MM.1S (cell line): ENCODE results near the gene TMTC1.

Source experiments
- DNase-seq: peaks from one replicate; pipeline ENCODE4 v3.0.0-alpha.2; 2015
- H2AFZ ChIP-seq: fragments of 300-600 bp; sonication (generic); 2 replicates; pipeline ENCODE4 v1.6.0; 2016; ENCODE audit warnings: antibody characterized with exemption, low read length
- H3F3A ChIP-seq: fragments of 300-600 bp; sonication (generic); 2 replicates; pipeline ENCODE4 v1.6.1; 2016; ENCODE audit warnings: mild to moderate bottlenecking, antibody characterized with exemption, low read length, moderate library complexity, mixed read lengths; ENCODE audit not compliant: insufficient read depth
- H3K27ac ChIP-seq: fragments of 300-600 bp; sonication (generic); 2 replicates; pipeline ENCODE4 v1.5.1; 2016; ENCODE audit warnings: mild to moderate bottlenecking, low read length
- H3K27me3 ChIP-seq: fragments of 300-600 bp; sonication (generic); replicated peaks from 2 replicates; pipeline ENCODE4 v1.6.0; 2016; ENCODE audit warnings: low read length; ENCODE audit not compliant: insufficient read depth
- H3K36me3 ChIP-seq: fragments of 300-600 bp; sonication (generic); replicated peaks from 2 replicates; pipeline ENCODE4 v1.6.1; 2016; ENCODE audit warnings: mild to moderate bottlenecking, low read length, mixed read lengths; ENCODE audit not compliant: insufficient read depth
- H3K4me1 ChIP-seq: fragments of 300-600 bp; sonication (generic); 2 replicates; pipeline ENCODE4 v1.6.1; 2016; ENCODE audit warnings: low read length, mixed read lengths
- H3K4me2 ChIP-seq: fragments of 300-600 bp; sonication (generic); 2 replicates; pipeline ENCODE4 v1.6.0; 2016; ENCODE audit warnings: low read depth, low read length
- H3K4me3 ChIP-seq: fragments of 300-600 bp; sonication (generic); 2 replicates; pipeline ENCODE4 v1.5.1; 2016; ENCODE audit warnings: low read length, mixed read lengths
- H3K79me2 ChIP-seq: fragments of 300-600 bp; sonication (generic); 2 replicates; pipeline ENCODE4 v1.6.1; 2016; ENCODE audit warnings: mixed run types, low read length, mixed read lengths
- H3K9ac ChIP-seq: fragments of 300-600 bp; sonication (generic); 2 replicates; pipeline ENCODE4 v1.6.1; 2016; ENCODE audit warnings: low read length, mixed read lengths
- H3K9me2 ChIP-seq: fragments of 300-600 bp; sonication (generic); replicated peaks from 2 replicates; pipeline ENCODE4 v1.6.1; 2016; ENCODE audit warnings: mild to moderate bottlenecking, low read length, mixed read lengths; ENCODE audit not compliant: insufficient read depth
- H3K9me3 ChIP-seq: fragments of 300-600 bp; sonication (generic); replicated peaks from 2 replicates; pipeline ENCODE4 v1.6.1; 2016; ENCODE audit warnings: mild to moderate bottlenecking, low read length, mixed read lengths; ENCODE audit not compliant: insufficient read depth
- H4K20me1 ChIP-seq: fragments of 300-600 bp; sonication (generic); 2 replicates; pipeline ENCODE4 v1.6.1; 2016; ENCODE audit warnings: mild to moderate bottlenecking, low read length, moderate library complexity, mixed read lengths; ENCODE audit not compliant: insufficient read depth
- EZH2 ChIP-seq: fragments of 300-600 bp; sonication (generic); optimal IDR thresholded peaks from 2 replicates; pipeline ENCODE3; 2017; ENCODE audit warnings: low read depth, mild to moderate bottlenecking, antibody characterized with exemption, low read length, mixed read lengths
- EZH2phosphoT487 ChIP-seq: fragments of 300-600 bp; sonication (generic); IDR thresholded peaks from 2 replicates; pipeline ENCODE4 v1.6.1; 2018; ENCODE audit warnings: antibody characterized with exemption, low read length
- TF ChIP-seq, protein P1 (sequence below): fragments of 300-600 bp; sonication (generic); IDR thresholded peaks from 2 replicates; pipeline ENCODE4 v1.5.1; 2016; ENCODE audit warnings: antibody characterized with exemption, low read length, mixed read lengths

Gene TMTC1

DNA sequence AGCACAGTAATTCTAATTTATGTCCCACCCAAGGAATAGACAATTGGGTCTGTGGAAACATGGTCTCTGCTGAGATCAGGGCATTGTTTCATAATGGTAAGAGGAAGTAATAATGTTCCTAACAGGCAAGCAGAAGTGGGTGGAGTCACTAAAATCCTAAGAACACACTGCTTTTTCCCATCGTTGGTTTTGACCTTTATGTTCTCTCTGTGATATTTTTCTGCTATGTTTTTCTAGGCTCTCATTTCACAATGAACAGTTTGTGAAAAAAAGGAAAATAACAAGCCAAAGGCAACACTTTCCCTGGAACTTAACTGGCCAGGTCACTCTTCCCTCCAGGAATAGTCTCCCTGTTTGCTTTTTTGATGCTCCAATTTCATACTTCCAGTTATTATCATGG, 205.7 kb downstream of the TMTC1 start:
- no peaks in the 10 kb centered on the region for H3K9me2 ChIP-seq
- H4K20me1 ChIP-seq, result no peaks in the 10 kb centered on the region
- H3K79me2 ChIP-seq, result no peaks in the 10 kb centered on the region
- TF ChIP-seq, protein P1, sequence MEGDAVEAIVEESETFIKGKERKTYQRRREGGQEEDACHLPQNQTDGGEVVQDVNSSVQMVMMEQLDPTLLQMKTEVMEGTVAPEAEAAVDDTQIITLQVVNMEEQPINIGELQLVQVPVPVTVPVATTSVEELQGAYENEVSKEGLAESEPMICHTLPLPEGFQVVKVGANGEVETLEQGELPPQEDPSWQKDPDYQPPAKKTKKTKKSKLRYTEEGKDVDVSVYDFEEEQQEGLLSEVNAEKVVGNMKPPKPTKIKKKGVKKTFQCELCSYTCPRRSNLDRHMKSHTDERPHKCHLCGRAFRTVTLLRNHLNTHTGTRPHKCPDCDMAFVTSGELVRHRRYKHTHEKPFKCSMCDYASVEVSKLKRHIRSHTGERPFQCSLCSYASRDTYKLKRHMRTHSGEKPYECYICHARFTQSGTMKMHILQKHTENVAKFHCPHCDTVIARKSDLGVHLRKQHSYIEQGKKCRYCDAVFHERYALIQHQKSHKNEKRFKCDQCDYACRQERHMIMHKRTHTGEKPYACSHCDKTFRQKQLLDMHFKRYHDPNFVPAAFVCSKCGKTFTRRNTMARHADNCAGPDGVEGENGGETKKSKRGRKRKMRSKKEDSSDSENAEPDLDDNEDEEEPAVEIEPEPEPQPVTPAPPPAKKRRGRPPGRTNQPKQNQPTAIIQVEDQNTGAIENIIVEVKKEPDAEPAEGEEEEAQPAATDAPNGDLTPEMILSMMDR, result no peak
- no peak for TF ChIP-seq EZH2phosphoT487
- H3K36me3 ChIP-seq, result no peaks in the 10 kb centered on the region
- H3K9me3 ChIP-seq, result no peaks in the 10 kb centered on the region
- no peaks in the 10 kb centered on the region for H3K27me3 ChIP-seq
- no peak overlapping the region for H3K27ac ChIP-seq
- no peak overlapping the region for H2AFZ ChIP-seq
- DNase-seq, result no peak
- H3K4me3 ChIP-seq, result no peak overlapping the region
- no peak overlapping the region for H3K9ac ChIP-seq
- no peaks in the 10 kb centered on the region for H3K4me1 ChIP-seq
- H3K4me2 ChIP-seq, result no peak overlapping the region
- no peaks in the 10 kb centered on the region for H3F3A ChIP-seq

DNA sequence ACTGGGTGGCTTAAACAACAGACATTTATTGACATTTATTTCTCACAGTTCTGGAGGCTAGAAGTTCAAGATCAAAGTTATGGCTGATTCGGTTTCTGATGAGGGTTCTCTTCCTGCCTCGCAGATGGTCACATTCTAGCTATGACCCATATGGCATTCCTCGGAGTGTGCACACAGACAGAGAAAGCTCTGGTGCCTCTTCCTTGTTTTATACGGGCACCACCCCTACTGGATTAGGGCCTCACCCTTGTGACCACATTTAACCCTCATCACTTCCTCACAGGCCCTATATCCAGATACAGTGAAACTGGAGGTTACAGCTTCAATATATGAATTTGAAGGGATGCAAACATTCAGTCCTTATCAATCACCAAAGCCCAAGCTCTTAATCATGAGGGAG, 209.2 kb downstream of the TMTC1 start:
- H3F3A ChIP-seq, result no peaks in the 10 kb centered on the region
- H3K27ac ChIP-seq, result no peak overlapping the region
- TF ChIP-seq EZH2 (no peak), EZH2phosphoT487 (no peak)
- TF ChIP-seq, protein P1, result no peak
- H3K4me3 ChIP-seq, result no peak overlapping the region
- no peaks in the 10 kb centered on the region for H3K79me2 ChIP-seq
- H4K20me1 ChIP-seq, result no peaks in the 10 kb centered on the region
- H3K9me3 ChIP-seq, result no peaks in the 10 kb centered on the region
- DNase-seq, result no peak
- H3K4me2 ChIP-seq, result no peak overlapping the region
- no peaks in the 10 kb centered on the region for H3K27me3 ChIP-seq
- H3K9ac ChIP-seq, result no peak overlapping the region
- H3K4me1 ChIP-seq, result no peaks in the 10 kb centered on the region
- H3K9me2 ChIP-seq, result no peaks in the 10 kb centered on the region
- no peaks in the 10 kb centered on the region for H3K36me3 ChIP-seq
- H2AFZ ChIP-seq, result no peak overlapping the region

DNA sequence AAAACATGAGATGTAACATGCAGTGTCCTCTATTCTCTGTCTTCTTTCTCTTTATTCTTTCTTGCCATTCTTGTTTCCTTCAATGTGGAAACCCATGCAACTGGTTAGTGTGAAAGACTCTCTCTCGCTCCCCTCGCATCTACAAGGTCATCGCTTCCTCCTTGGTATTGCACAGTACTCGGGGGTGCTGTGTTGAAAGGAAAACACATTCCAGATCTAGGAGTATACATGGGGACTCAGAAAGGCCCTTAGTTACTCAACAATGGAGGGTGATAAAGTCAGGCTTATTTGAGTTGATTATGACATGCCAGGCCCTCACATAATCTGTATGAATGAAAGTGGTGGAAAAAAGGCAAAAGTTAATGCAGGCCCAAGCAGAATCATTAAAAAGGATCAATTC, 210.8 kb downstream of the TMTC1 start:
- no peaks in the 10 kb centered on the region for H4K20me1 ChIP-seq
- no peaks in the 10 kb centered on the region for H3F3A ChIP-seq
- no peaks in the 10 kb centered on the region for H3K36me3 ChIP-seq
- TF ChIP-seq EZH2, result no peak
- TF ChIP-seq, protein P1, result no peak
- TF ChIP-seq EZH2phosphoT487, result no peak
- H2AFZ ChIP-seq, result no peak overlapping the region
- no peaks in the 10 kb centered on the region for H3K9me2 ChIP-seq
- no peaks in the 10 kb centered on the region for H3K4me1 ChIP-seq
- H3K27ac ChIP-seq, result no peak overlapping the region
- no peak overlapping the region for H3K9ac ChIP-seq
- H3K4me3 ChIP-seq, result no peak overlapping the region
- DNase-seq, result no peak
- no peaks in the 10 kb centered on the region for H3K9me3 ChIP-seq
- no peaks in the 10 kb centered on the region for H3K27me3 ChIP-seq
- H3K4me2 ChIP-seq, result no peak overlapping the region
- H3K79me2 ChIP-seq, result no peaks in the 10 kb centered on the region
